ENCODE data around the gene PDS5A.
"Not testable (repeated sequence)": the region's sequence is repeated elsewhere in the genome, so short reads cannot be mapped to it uniquely, and the experiment has no call there.

Gene PDS5A

GRCh38 chr4:39846705-39847104 is 131.0 kb downstream of the PDS5A start:
- no peak for DNase-seq
- H3K27ac Mint-ChIP-seq: no peak overlapping the region
- no peaks in the 10 kb centered on the region for H3K9me3 Mint-ChIP-seq
- H3K4me3 Mint-ChIP-seq: no peak overlapping the region
- no peaks in the 10 kb centered on the region for H3K27me3 Mint-ChIP-seq
- peaks cover 72% of the 10 kb centered on the region for H3K36me3 Mint-ChIP-seq (ENCODE audit: low read depth)
- no peaks in the 10 kb centered on the region for H3K4me1 Mint-ChIP-seq (ENCODE audit: low read depth)

GRCh38 chr4:39846120-39846519 is 131.6 kb downstream of the PDS5A start:
- no peaks in the 10 kb centered on the region for H3K9me3 Mint-ChIP-seq
- H3K27ac Mint-ChIP-seq: no peak overlapping the region
- no peak overlapping the region for H3K4me3 Mint-ChIP-seq
- H3K36me3 Mint-ChIP-seq (ENCODE audit: low read depth): peaks cover 73% of the 10 kb centered on the region
- no peaks in the 10 kb centered on the region for H3K4me1 Mint-ChIP-seq (ENCODE audit: low read depth)
- DNase-seq: no peak
- no peaks in the 10 kb centered on the region for H3K27me3 Mint-ChIP-seq

GRCh38 chr4:39841894-39842293 is 135.8 kb downstream of the PDS5A start:
- Mint-ChIP-seq H3K4me1 (ENCODE audit: low read depth) (no peaks in the 10 kb centered on the region), H3K9me3 (no peaks in the 10 kb centered on the region), H3K4me3 (no peak overlapping the region), H3K36me3 (ENCODE audit: low read depth) (peaks cover 81% of the 10 kb centered on the region), H3K27ac (no peak overlapping the region), H3K27me3 (no peaks in the 10 kb centered on the region)
- DNase-seq: no peak

GRCh38 chr4:39840516-39840915 is 137.2 kb downstream of the PDS5A start:
- DNase-seq; H3K4me3 Mint-ChIP-seq; H3K27me3 Mint-ChIP-seq; H3K9me3 Mint-ChIP-seq; H3K4me1 Mint-ChIP-seq (ENCODE audit: low read depth); H3K27ac Mint-ChIP-seq: not testable (repeated sequence)
- H3K36me3 Mint-ChIP-seq (ENCODE audit: low read depth): peaks cover 87% of the 10 kb centered on the region

- Mint-ChIP-seq H3K9me3 (no peaks in the 10 kb centered on the region), H3K27me3 (no peaks in the 10 kb centered on the region), H3K4me1 (ENCODE audit: low read depth) (no peaks in the 10 kb centered on the region), H3K4me3 (no peak overlapping the region), H3K27ac (no peak overlapping the region), H3K36me3 (ENCODE audit: low read depth) (peaks cover 90% of the 10 kb centered on the region)
- DNase-seq: no peak
Measured at GRCh38 chr4:39840027-39840426, 137.7 kb downstream of the PDS5A start.

- H3K9me3 Mint-ChIP-seq; H3K4me3 Mint-ChIP-seq; DNase-seq; H3K27ac Mint-ChIP-seq; H3K4me1 Mint-ChIP-seq (ENCODE audit: low read depth); H3K27me3 Mint-ChIP-seq: not testable (repeated sequence)
- H3K36me3 Mint-ChIP-seq (ENCODE audit: low read depth): peaks cover 93% of the 10 kb centered on the region
Measured at GRCh38 chr4:39838431-39838830, 139.3 kb downstream of the PDS5A start.

- no peaks in the 10 kb centered on the region for H3K27me3 Mint-ChIP-seq
- H3K9me3 Mint-ChIP-seq: no peaks in the 10 kb centered on the region
- no peaks in the 10 kb centered on the region for H3K4me1 Mint-ChIP-seq (ENCODE audit: low read depth)
- H3K36me3 Mint-ChIP-seq (ENCODE audit: low read depth): peaks cover 87% of the 10 kb centered on the region
- no peak for DNase-seq
- H3K4me3 Mint-ChIP-seq: no peak overlapping the region
- H3K27ac Mint-ChIP-seq: no peak overlapping the region
Measured at GRCh38 chr4:39834269-39834668, 143.4 kb downstream of the PDS5A start.

- peaks cover 84% of the 10 kb centered on the region for H3K36me3 Mint-ChIP-seq (ENCODE audit: low read depth)
- no peak overlapping the region for H3K4me3 Mint-ChIP-seq
- no peaks in the 10 kb centered on the region for H3K27me3 Mint-ChIP-seq
- no peaks in the 10 kb centered on the region for H3K9me3 Mint-ChIP-seq
- H3K4me1 Mint-ChIP-seq (ENCODE audit: low read depth): no peaks in the 10 kb centered on the region
- no peak overlapping the region for H3K27ac Mint-ChIP-seq
- no peak for DNase-seq
Measured at GRCh38 chr4:39825741-39826231, 151.9 kb downstream of the PDS5A start.

- no peaks in the 10 kb centered on the region for H3K4me1 Mint-ChIP-seq (ENCODE audit: low read depth)
- H3K4me3 Mint-ChIP-seq: no peak overlapping the region
- H3K27ac Mint-ChIP-seq: no peak overlapping the region
- H3K9me3 Mint-ChIP-seq: no peaks in the 10 kb centered on the region
- DNase-seq: no peak
- H3K27me3 Mint-ChIP-seq: no peaks in the 10 kb centered on the region
- H3K36me3 Mint-ChIP-seq (ENCODE audit: low read depth): peaks cover 77% of the 10 kb centered on the region
Measured at GRCh38 chr4:39825090-39825489, 152.6 kb downstream of the PDS5A start.

GRCh38 chr4:39823191-39823590 is 154.5 kb downstream of the PDS5A start:
- no peaks in the 10 kb centered on the region for H3K9me3 Mint-ChIP-seq
- H3K27me3 Mint-ChIP-seq: no peaks in the 10 kb centered on the region
- peaks cover 61% of the 10 kb centered on the region for H3K36me3 Mint-ChIP-seq (ENCODE audit: low read depth)
- no peak overlapping the region for H3K4me3 Mint-ChIP-seq
- H3K27ac Mint-ChIP-seq: no peak overlapping the region
- no peaks in the 10 kb centered on the region for H3K4me1 Mint-ChIP-seq (ENCODE audit: low read depth)
- DNase-seq: no peak

- Mint-ChIP-seq H3K27ac (peak overlapping the region; percentile 5), H3K9me3 (no peaks in the 10 kb centered on the region), H3K36me3 (ENCODE audit: low read depth) (peaks cover 56% of the 10 kb centered on the region), H3K4me3 (no peak overlapping the region), H3K4me1 (ENCODE audit: low read depth) (no peaks in the 10 kb centered on the region), H3K27me3 (no peaks in the 10 kb centered on the region)
- no peak for DNase-seq
Measured at GRCh38 chr4:39822662-39823061, 155.0 kb downstream of the PDS5A start.

- H3K4me1 Mint-ChIP-seq (ENCODE audit: low read depth): no peaks in the 10 kb centered on the region
- H3K27me3 Mint-ChIP-seq: no peaks in the 10 kb centered on the region
- peak overlapping the region; percentile 18 for H3K27ac Mint-ChIP-seq
- H3K9me3 Mint-ChIP-seq: no peaks in the 10 kb centered on the region
- DNase-seq: no peak
- H3K36me3 Mint-ChIP-seq (ENCODE audit: low read depth): peaks cover 49% of the 10 kb centered on the region
- no peak overlapping the region for H3K4me3 Mint-ChIP-seq
Measured at GRCh38 chr4:39821951-39822350, 155.8 kb downstream of the PDS5A start.

GRCh38 chr4:39820186-39820585 is 157.5 kb downstream of the PDS5A start:
- Mint-ChIP-seq H3K36me3 (ENCODE audit: low read depth) (peaks cover 33% of the 10 kb centered on the region), H3K4me1 (ENCODE audit: low read depth) (no peaks in the 10 kb centered on the region), H3K27ac (no peak overlapping the region), H3K9me3 (no peaks in the 10 kb centered on the region), H3K4me3 (no peak overlapping the region), H3K27me3 (no peaks in the 10 kb centered on the region)
- no peak for DNase-seq

- H3K36me3 Mint-ChIP-seq (ENCODE audit: low read depth): peaks cover 18% of the 10 kb centered on the region
- no peaks in the 10 kb centered on the region for H3K4me1 Mint-ChIP-seq (ENCODE audit: low read depth)
- H3K9me3 Mint-ChIP-seq: peaks cover 3% of the 10 kb centered on the region
- H3K27me3 Mint-ChIP-seq: no peaks in the 10 kb centered on the region
- DNase-seq: no peak
- H3K4me3 Mint-ChIP-seq: no peak overlapping the region
- H3K27ac Mint-ChIP-seq: no peak overlapping the region
Measured at GRCh38 chr4:39818646-39819045, 159.1 kb downstream of the PDS5A start.

- H3K36me3 Mint-ChIP-seq (ENCODE audit: low read depth): no peaks in the 10 kb centered on the region
- no peak for DNase-seq
- no peak overlapping the region for H3K4me3 Mint-ChIP-seq
- H3K4me1 Mint-ChIP-seq (ENCODE audit: low read depth): peaks cover 2% of the 10 kb centered on the region
- peak overlapping the region; percentile 79 for H3K27ac Mint-ChIP-seq
- H3K27me3 Mint-ChIP-seq: no peaks in the 10 kb centered on the region
- peaks cover 6% of the 10 kb centered on the region for H3K9me3 Mint-ChIP-seq
Measured at GRCh38 chr4:39814403-39815185, 163.1 kb downstream of the PDS5A start.

All from activated T-cell treated with anti-CD3 and anti-CD28 coated beads, Interleukin-2, amount 50 U/mL, for 24 hours (primary cell).